ENCODE data around the gene TBC1D22B.

GRCh38 chr6:37357860-37358259 lies 100.3 kb downstream of the TBC1D22B start:
- TF ChIP-seq POLR2A (IDR thresholded peaks at IDR 0.05): no peak
- TF ChIP-seq CTCF (IDR thresholded peaks at IDR 0.05): no peak
- no peak for TF ChIP-seq POLR2AphosphoS5 (IDR thresholded peaks at IDR 0.05)
